ENCODE data around the gene CEACAM18. TPM values are rescaled to one million over a fixed set of nuclear protein-coding genes. Genes with fewer than 3 reads are reported as not detected.

Gene CEACAM18
- total and polyA plus RNA-seq, 10 of the 15 experiments (the other 5 are each of a cell fraction or from before 2014, with no cell fraction given): not detected

DNA sequence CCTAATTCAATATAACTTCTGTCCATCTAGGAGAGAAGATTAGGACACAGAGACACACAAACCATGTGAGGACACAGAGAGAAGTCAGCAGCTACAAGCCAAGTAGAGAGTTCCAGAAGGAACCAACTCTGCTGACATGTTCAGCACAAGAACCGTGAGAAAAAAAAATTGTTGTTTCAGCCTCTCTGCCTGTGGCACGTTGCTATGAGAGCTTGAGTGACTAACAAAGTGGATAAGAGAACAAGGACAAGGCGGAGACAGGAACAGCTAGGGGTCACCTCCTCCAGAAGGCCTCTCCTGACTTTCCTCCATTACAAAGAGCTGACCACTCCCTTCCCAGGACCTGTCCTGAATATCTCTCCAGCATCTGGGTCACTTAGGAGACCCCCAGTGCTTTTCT, 28.9 kb downstream of the CEACAM18 start (continued):
- TF ChIP-seq, protein P1, sequence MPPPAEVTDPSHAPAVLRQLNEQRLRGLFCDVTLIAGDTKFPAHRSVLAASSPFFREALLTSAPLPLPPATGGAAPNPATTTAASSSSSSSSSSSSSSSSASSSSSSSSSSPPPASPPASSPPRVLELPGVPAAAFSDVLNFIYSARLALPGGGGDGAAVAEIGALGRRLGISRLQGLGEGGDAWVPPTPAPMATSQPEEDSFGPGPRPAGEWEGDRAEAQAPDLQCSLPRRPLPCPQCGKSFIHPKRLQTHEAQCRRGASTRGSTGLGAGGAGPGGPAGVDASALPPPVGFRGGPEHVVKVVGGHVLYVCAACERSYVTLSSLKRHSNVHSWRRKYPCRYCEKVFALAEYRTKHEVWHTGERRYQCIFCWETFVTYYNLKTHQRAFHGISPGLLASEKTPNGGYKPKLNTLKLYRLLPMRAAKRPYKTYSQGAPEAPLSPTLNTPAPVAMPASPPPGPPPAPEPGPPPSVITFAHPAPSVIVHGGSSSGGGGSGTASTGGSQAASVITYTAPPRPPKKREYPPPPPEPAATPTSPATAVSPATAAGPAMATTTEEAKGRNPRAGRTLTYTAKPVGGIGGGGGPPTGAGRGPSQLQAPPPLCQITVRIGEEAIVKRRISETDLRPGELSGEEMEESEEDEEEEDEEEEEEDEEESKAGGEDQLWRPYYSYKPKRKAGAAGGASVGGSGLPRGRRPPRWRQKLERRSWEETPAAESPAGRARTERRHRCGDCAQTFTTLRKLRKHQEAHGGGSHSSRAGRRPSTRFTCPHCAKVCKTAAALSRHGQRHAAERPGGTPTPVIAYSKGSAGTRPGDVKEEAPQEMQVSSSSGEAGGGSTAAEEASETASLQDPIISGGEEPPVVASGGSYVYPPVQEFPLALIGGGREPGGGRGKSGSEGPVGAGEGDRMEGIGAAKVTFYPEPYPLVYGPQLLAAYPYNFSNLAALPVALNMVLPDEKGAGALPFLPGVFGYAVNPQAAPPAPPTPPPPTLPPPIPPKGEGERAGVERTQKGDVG (CRISPR knock-in tag; IDR thresholded peaks at IDR 0.05): no peak
- no peak for TF ChIP-seq NFIC (IDR thresholded peaks at IDR 0.05; ENCODE audit: low read depth, low read length)

DNA sequence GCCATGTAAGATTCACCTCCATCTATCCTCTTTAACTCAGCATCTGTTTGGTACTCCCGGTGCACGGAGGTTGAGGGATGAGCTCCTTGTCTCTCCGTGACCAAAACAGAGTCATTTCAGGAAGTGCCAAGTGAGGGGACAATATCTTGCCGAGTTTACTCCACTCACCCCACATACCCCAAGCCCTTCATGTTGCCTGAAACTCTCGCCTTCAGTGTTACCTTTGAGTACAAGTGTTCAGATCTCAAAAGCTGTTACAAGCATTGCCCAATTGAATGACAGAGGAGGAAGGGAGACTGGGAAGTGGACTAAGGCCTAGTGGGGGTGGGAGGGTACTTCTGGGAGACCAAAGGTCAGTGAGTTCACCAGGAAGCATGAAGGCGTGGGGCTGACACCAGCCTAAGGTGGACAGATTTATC, 29.3 kb downstream of the CEACAM18 start:
- no TSS peak for BruUV-seq (replicated peaks)
- ChIA-PET RAD21 (ENCODE audit: unreplicated experiment) (no interaction called here), CTCF (interaction anchor here (0.9 to 6.9 kb wide), 6 partner anchors 8 to 153 kb away, joined by 3 to 39 read pairs (median 9); no protein-coding TSS in a partner anchor), POLR2A (no interaction called here), SMC1A (ENCODE audit: uncharacterized antibody, unreplicated experiment) (no interaction called here)
- FAIRE-seq (no peak), ATAC-seq (no peak), DNase-seq (ENCODE audit: low read depth, low spot score) (no peak)
- Histone ChIP-seq H3K4me2 (ENCODE audit: control insufficient read depth, insufficient read depth) (no peak overlapping the region), H3K36me3 (ENCODE audit: control insufficient read depth in 2 of 2, insufficient read depth in 2 of 2, low read length in 1 of 2) (no peaks in the 10 kb centered on the region), H4K20me1 (ENCODE audit: control insufficient read depth, insufficient read depth) (no peaks in the 10 kb centered on the region), H3K9ac (ENCODE audit: control insufficient read depth, insufficient read depth, low read length) (no peak overlapping the region), H3K27ac (ENCODE audit: control insufficient read depth, insufficient read depth) (no peak overlapping the region), H2AFZ (ENCODE audit: control insufficient read depth, low read depth, low read length) (no peak overlapping the region), H3K79me2 (ENCODE audit: control insufficient read depth, insufficient read depth, low read length) (no peaks in the 10 kb centered on the region), H3K9me3 (replicated peaks; ENCODE audit: control insufficient read depth, insufficient read depth, low read length) (no peaks in the 10 kb centered on the region; the same call in 2 of the 3 replicates), H3K4me1 (ENCODE audit: control insufficient read depth, insufficient read depth, low read length) (no peaks in the 10 kb centered on the region), H3K27me3 (replicated peaks in 1 of 2; ENCODE audit: control insufficient read depth in 2 of 2, insufficient read depth in 2 of 2, low read length in 1 of 2) (peaks cover 0 to 4% of the 10 kb centered on the region in 2 experiments; a peak in 1 of 4 replicates), H3K4me3 (no peak overlapping the region)
- intact Hi-C loops (cut with micrococcal nuclease; ENCODE audit: unreplicated experiment): no loop called here
- TF ChIP-seq POLR2A (IDR thresholded peaks at IDR 0.05; ENCODE audit: low read depth, low read length): no peak
- TF ChIP-seq, protein P2, sequence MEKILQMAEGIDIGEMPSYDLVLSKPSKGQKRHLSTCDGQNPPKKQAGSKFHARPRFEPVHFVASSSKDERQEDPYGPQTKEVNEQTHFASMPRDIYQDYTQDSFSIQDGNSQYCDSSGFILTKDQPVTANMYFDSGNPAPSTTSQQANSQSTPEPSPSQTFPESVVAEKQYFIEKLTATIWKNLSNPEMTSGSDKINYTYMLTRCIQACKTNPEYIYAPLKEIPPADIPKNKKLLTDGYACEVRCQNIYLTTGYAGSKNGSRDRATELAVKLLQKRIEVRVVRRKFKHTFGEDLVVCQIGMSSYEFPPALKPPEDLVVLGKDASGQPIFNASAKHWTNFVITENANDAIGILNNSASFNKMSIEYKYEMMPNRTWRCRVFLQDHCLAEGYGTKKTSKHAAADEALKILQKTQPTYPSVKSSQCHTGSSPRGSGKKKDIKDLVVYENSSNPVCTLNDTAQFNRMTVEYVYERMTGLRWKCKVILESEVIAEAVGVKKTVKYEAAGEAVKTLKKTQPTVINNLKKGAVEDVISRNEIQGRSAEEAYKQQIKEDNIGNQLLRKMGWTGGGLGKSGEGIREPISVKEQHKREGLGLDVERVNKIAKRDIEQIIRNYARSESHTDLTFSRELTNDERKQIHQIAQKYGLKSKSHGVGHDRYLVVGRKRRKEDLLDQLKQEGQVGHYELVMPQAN (conservative IDR thresholded peaks at IDR 0.05): no peak
- no peak for TF ChIP-seq NR2F1 (conservative IDR thresholded peaks at IDR 0.05)
- TF ChIP-seq, protein P3, sequence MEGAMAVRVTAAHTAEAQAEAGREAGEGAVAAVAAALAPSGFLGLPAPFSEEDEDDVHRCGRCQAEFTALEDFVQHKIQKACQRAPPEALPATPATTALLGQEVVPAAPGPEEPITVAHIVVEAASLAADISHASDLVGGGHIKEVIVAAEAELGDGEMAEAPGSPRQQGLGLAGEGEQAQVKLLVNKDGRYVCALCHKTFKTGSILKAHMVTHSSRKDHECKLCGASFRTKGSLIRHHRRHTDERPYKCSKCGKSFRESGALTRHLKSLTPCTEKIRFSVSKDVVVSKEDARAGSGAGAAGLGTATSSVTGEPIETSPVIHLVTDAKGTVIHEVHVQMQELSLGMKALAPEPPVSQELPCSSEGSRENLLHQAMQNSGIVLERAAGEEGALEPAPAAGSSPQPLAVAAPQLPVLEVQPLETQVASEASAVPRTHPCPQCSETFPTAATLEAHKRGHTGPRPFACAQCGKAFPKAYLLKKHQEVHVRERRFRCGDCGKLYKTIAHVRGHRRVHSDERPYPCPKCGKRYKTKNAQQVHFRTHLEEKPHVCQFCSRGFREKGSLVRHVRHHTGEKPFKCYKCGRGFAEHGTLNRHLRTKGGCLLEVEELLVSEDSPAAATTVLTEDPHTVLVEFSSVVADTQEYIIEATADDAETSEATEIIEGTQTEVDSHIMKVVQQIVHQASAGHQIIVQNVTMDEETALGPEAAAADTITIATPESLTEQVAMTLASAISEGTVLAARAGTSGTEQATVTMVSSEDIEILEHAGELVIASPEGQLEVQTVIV (IDR thresholded peaks at IDR 0.05; ENCODE audit: borderline replicate concordance, partially characterized antibody): no peak
- TF ChIP-seq, protein P4, sequence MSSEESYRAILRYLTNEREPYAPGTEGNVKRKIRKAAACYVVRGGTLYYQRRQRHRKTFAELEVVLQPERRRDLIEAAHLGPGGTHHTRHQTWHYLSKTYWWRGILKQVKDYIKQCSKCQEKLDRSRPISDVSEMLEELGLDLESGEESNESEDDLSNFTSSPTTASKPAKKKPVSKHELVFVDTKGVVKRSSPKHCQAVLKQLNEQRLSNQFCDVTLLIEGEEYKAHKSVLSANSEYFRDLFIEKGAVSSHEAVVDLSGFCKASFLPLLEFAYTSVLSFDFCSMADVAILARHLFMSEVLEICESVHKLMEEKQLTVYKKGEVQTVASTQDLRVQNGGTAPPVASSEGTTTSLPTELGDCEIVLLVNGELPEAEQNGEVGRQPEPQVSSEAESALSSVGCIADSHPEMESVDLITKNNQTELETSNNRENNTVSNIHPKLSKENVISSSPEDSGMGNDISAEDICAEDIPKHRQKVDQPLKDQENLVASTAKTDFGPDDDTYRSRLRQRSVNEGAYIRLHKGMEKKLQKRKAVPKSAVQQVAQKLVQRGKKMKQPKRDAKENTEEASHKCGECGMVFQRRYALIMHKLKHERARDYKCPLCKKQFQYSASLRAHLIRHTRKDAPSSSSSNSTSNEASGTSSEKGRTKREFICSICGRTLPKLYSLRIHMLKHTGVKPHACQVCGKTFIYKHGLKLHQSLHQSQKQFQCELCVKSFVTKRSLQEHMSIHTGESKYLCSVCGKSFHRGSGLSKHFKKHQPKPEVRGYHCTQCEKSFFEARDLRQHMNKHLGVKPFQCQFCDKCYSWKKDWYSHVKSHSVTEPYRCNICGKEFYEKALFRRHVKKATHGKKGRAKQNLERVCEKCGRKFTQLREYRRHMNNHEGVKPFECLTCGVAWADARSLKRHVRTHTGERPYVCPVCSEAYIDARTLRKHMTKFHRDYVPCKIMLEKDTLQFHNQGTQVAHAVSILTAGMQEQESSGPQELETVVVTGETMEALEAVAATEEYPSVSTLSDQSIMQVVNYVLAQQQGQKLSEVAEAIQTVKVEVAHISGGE (CRISPR knock-in tag; IDR thresholded peaks at IDR 0.05): no peak
- in situ Hi-C loops (cut with MboI): no loop called here
- 22% methylated on average over 6 of the region's 6 CpGs for WGBS (ENCODE audit: insufficient coverage, insufficient replicate concordance, low lambda C conversion rate, missing lambda C conversion rate)

All from GM12878 (cell line).